ENCODE results near the gene OR52W1.
A peak's percentile ranks its signal among the peaks of the same experiment; 100 is the strongest.

The OR52W1 gene

GRCh38 chr11:6232899-6233298 lies 33.9 kb downstream of the OR52W1 start:
- Histone ChIP-seq H3K27me3 (ENCODE audit: control insufficient read depth, low read length) (no peaks in the 10 kb centered on the region), H4K20me1 (ENCODE audit: control insufficient read depth, insufficient read depth, low read depth, low read length) (no peaks in the 10 kb centered on the region), H3K9me3 (ENCODE audit: control insufficient read depth, insufficient read depth, low read length) (no peaks in the 10 kb centered on the region), H3K4me3 (ENCODE audit: low read length) (no peak overlapping the region; the same call in 1 of the 2 replicates), H3K27ac (ENCODE audit: low read depth, low read length) (no peak overlapping the region), H3K79me2 (ENCODE audit: control insufficient read depth, low read length) (peaks cover 59% of the 10 kb centered on the region), H3K9me2 (replicated peaks; ENCODE audit: control insufficient read depth, low read length) (no peaks in the 10 kb centered on the region), H3F3A (ENCODE audit: control insufficient read depth, insufficient read depth) (no peaks in the 10 kb centered on the region), H3K36me3 (ENCODE audit: control insufficient read depth, low read length) (no peaks in the 10 kb centered on the region), H3K4me2 (ENCODE audit: low read length) (peak overlapping the region; percentile 88), H3K4me1 (ENCODE audit: control insufficient read depth, low read length) (peaks cover 26% of the 10 kb centered on the region)
- no peak for TF ChIP-seq EZH2phosphoT487 (IDR thresholded peaks at IDR 0.05; ENCODE audit: borderline replicate concordance, low read length)
- TF ChIP-seq, protein P1, sequence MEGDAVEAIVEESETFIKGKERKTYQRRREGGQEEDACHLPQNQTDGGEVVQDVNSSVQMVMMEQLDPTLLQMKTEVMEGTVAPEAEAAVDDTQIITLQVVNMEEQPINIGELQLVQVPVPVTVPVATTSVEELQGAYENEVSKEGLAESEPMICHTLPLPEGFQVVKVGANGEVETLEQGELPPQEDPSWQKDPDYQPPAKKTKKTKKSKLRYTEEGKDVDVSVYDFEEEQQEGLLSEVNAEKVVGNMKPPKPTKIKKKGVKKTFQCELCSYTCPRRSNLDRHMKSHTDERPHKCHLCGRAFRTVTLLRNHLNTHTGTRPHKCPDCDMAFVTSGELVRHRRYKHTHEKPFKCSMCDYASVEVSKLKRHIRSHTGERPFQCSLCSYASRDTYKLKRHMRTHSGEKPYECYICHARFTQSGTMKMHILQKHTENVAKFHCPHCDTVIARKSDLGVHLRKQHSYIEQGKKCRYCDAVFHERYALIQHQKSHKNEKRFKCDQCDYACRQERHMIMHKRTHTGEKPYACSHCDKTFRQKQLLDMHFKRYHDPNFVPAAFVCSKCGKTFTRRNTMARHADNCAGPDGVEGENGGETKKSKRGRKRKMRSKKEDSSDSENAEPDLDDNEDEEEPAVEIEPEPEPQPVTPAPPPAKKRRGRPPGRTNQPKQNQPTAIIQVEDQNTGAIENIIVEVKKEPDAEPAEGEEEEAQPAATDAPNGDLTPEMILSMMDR (IDR thresholded peaks at IDR 0.05; ENCODE audit: low read depth, low read length, poor library complexity, severe bottlenecking), result no peak

GRCh38 chr11:6233984-6234386 lies 35.0 kb downstream of the OR52W1 start:
- no peak for TF ChIP-seq EZH2phosphoT487 (IDR thresholded peaks at IDR 0.05; ENCODE audit: borderline replicate concordance, low read length)
- TF ChIP-seq, protein P1 (IDR thresholded peaks at IDR 0.05; ENCODE audit: low read depth, low read length, poor library complexity, severe bottlenecking), result no peak
- H3K4me1 ChIP-seq (ENCODE audit: control insufficient read depth, low read length), result peaks cover 34% of the 10 kb centered on the region
- no peaks in the 10 kb centered on the region for H3K9me3 ChIP-seq (ENCODE audit: control insufficient read depth, insufficient read depth, low read length)
- H3K79me2 ChIP-seq (ENCODE audit: control insufficient read depth, low read length), result peaks cover 50% of the 10 kb centered on the region
- no peaks in the 10 kb centered on the region for H4K20me1 ChIP-seq (ENCODE audit: control insufficient read depth, insufficient read depth, low read depth, low read length)
- no peaks in the 10 kb centered on the region for H3F3A ChIP-seq (ENCODE audit: control insufficient read depth, insufficient read depth)
- no peaks in the 10 kb centered on the region for H3K9me2 ChIP-seq (replicated peaks; ENCODE audit: control insufficient read depth, low read length)
- H3K4me2 ChIP-seq (ENCODE audit: low read length), result peak overlapping the region; percentile 88
- no peak overlapping the region for H3K27ac ChIP-seq (ENCODE audit: low read depth, low read length)
- no peaks in the 10 kb centered on the region for H3K36me3 ChIP-seq (ENCODE audit: control insufficient read depth, low read length)
- H3K27me3 ChIP-seq (ENCODE audit: control insufficient read depth, low read length), result no peaks in the 10 kb centered on the region
- H3K4me3 ChIP-seq (ENCODE audit: low read length), result peak overlapping the region; percentile 79

GRCh38 chr11:6234387-6235107 lies 35.5 kb downstream of the OR52W1 start, which contains the start of gene FHIP1B:
TSS of gene FHIP1B (minus strand) at chr11:6234636. CDS start at chr11:6224516, 10,120 bp downstream.
- H3K4me2 ChIP-seq (ENCODE audit: low read length), result peak within 1 kb of the TSS; percentile 98
- TF ChIP-seq, protein P1 (IDR thresholded peaks at IDR 0.05; ENCODE audit: low read depth, low read length, poor library complexity, severe bottlenecking), result no peak
- no peak for TF ChIP-seq EZH2phosphoT487 (IDR thresholded peaks at IDR 0.05; ENCODE audit: borderline replicate concordance, low read length)

More at GRCh38 chr11:6234387-6235107, 35.5 kb downstream of the OR52W1 start, which contains the start of gene FHIP1B:
- Histone ChIP-seq H3K36me3 (ENCODE audit: control insufficient read depth, low read length) (no peaks in the 10 kb centered on the region), H3K4me3 (ENCODE audit: low read length) (peak within 1 kb of the TSS; percentile 95), H3K27ac (ENCODE audit: low read depth, low read length) (peak within 1 kb of the TSS; percentile 76), H3K9me3 (ENCODE audit: control insufficient read depth, insufficient read depth, low read length) (no peaks in the 10 kb centered on the region), H3K4me1 (ENCODE audit: control insufficient read depth, low read length) (peaks cover 35% of the 10 kb centered on the region), H3K27me3 (ENCODE audit: control insufficient read depth, low read length) (no peaks in the 10 kb centered on the region), H4K20me1 (ENCODE audit: control insufficient read depth, insufficient read depth, low read depth, low read length) (no peaks in the 10 kb centered on the region), H3K9me2 (replicated peaks; ENCODE audit: control insufficient read depth, low read length) (no peaks in the 10 kb centered on the region), H3K79me2 (ENCODE audit: control insufficient read depth, low read length) (peaks cover 44% of the 10 kb centered on the region), H3F3A (ENCODE audit: control insufficient read depth, insufficient read depth) (no peaks in the 10 kb centered on the region)
